NB4 (cell line): ENCODE measurements around the gene QSOX2.

Experiments
- DNase-seq: peaks from one replicate; pipeline ENCODE4 v3.0.0; 2010; ENCODE audit warnings: low read depth
- H3K4me3 ChIP-seq: one replicate; pipeline ENCODE4 v1.5.1; 2011; ENCODE audit warnings: mild to moderate bottlenecking, low read depth, low read length, moderate library complexity
- CTCF ChIP-seq: IDR thresholded peaks from one replicate; pipeline ENCODE4 v1.5.1; 2012; ENCODE audit warnings: low read depth, low read length
- MYC ChIP-seq: IDR thresholded peaks from 2 replicates; pipeline ENCODE4 v1.6.1; 2011; ENCODE audit warnings: low read depth, low read length
- POLR2A ChIP-seq: IDR thresholded peaks from 2 replicates; pipeline ENCODE4 v1.6.1; 2011; ENCODE audit warnings: mild to moderate bottlenecking; ENCODE audit not compliant: insufficient read length; ENCODE audit errors: extremely low read depth
- TF ChIP-seq, protein P1 (sequence below): IDR thresholded peaks from 2 replicates; pipeline ENCODE4 v1.6.1; 2011; ENCODE audit warnings: low read depth, low read length

QSOX2 gene

GRCh38 chr9:136282272-136282861 is 36.8 kb upstream of the QSOX2 start:
- no peak for DNase-seq
- TF ChIP-seq MYC (no peak), CTCF (no peak), POLR2A (no peak)
- TF ChIP-seq, protein P1, sequence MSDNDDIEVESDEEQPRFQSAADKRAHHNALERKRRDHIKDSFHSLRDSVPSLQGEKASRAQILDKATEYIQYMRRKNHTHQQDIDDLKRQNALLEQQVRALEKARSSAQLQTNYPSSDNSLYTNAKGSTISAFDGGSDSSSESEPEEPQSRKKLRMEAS = no peak
- H3K4me3 ChIP-seq = no peak overlapping the region

DNA sequence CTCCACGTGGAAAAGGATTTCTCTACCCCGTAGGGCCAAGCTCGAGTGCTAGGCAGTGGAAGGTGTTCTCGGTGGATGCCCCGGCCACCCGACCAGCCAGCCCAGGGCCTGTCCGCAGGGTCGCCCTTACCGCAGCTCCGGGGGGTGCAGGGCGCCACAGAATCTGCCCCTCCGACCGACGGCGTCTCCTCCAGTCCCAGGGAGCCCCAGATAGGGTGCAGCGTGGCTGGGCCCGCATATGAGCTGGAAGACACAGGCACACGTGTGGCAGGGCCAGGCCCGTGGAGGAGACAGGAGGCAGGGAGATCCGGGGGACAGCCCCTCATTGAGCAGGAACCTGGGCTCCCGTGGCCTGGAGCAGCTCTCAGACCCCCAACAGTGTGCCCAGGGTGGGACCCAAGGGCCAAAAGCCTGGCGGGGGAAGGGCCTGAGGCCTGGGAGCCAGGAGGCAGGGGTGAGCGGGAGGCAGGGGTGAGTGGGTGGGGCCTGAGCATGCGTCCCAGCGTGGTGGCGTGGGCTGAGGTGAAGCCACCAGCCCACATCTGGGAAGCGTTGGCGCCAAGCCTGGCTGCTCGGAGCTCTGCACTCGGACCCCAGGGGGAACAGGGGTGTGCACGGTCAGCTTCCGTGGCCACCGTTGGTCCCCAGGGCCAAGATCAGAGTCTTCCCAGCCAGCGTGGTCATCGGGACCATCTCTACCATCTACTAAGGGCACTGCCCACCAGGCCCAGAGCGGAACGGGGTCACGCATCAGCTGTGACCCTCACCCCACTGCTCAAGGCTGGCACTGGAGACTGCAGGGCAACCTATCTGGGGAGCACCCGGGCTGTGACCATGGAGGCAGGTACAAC is 36.0 kb upstream of the QSOX2 start:
- TF ChIP-seq MYC (no peak), POLR2A (no peak), CTCF (no peak)
- TF ChIP-seq, protein P1 = no peak
- no peak for DNase-seq
- H3K4me3 ChIP-seq = no peak overlapping the region

GRCh38 chr9:136280535-136281315 is 35.1 kb upstream of the QSOX2 start:
- TF ChIP-seq MYC (no peak), POLR2A (no peak), CTCF (no peak)
- TF ChIP-seq, protein P1 = no peak
- no peak overlapping the region for H3K4me3 ChIP-seq
- DNase-seq = no peak

DNA sequence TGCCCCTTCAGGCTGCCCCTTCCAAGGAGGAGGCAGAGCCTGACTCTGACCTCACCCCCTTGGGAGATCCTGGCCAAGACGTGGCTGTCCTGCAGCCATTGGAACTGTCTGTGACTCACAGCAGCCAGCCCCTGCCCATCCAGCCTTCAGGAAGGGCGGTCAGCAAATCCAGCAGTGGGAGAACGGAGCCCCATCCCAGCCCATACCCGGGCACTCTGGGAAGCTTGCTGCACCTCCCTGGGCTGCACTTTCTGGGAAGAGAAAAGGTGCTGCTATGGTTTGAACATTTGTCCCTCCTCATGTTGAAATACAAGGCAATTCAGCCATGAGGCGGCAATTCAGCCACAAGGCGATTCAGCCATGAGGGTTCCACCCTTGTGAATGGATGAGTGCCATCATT is 33.9 kb upstream of the QSOX2 start:
- H3K4me3 ChIP-seq = no peak overlapping the region
- TF ChIP-seq POLR2A = no peak
- TF ChIP-seq, protein P1 = no peak
- no peak for TF ChIP-seq MYC
- no peak for TF ChIP-seq CTCF
- DNase-seq = no peak

- TF ChIP-seq CTCF (no peak), POLR2A (no peak), MYC (no peak)
- TF ChIP-seq, protein P1 = no peak
- no peak for DNase-seq
- H3K4me3 ChIP-seq = no peak overlapping the region
Observed at GRCh38 chr9:136278894-136279293, 33.3 kb upstream of the QSOX2 start.
